K562 (cell line): ENCODE results near the gene CNTRL. TPM values are rescaled to one million over a fixed set of nuclear protein-coding genes. Genes with fewer than 3 reads are reported as not detected.

Experiments
- ATAC-seq: fragments of 200-7000 bp; cut with Tn5 transposase; 3 replicates; pipeline ENCODE4 v1.9.1; 2020; ENCODE audit warnings: moderate library complexity
- BruUV-seq: library from RNA; stranded (reverse); fragments of 400-500 nt; replicated peaks from 2 replicates; lab custom pipeline; 2021; lab: Mats Ljungman, UMichigan
- CTCF ChIA-PET: fragments of 300-600 bp; formaldehyde crosslinking; extraction: SDS; loops from one replicate; lab custom pipeline; 2021; ENCODE audit warnings: low intra/inter-chr PET ratio; lab: Yijun Ruan, JAX
- POLR2A ChIA-PET: fragments of 300-600, 350-650 bp; sonication (Branson Sonifier 250); formaldehyde crosslinking; extraction: SDS; loops from one replicate; lab custom pipeline; 2021; ENCODE audit warnings: antibody characterized with exemption, inconsistent platforms; lab: Yijun Ruan, JAX
- DNase-seq, 4 experiments: peaks; one replicate each; pipeline versions ENCODE4 v3.0.0 to v3.0.0-alpha.2; 2011 to 2018; ENCODE audit warnings: low spot score in 3 of 4, mixed read lengths in 3 of 4; ENCODE audit errors: extremely low read depth in 1 of 4
- FAIRE-seq: peaks from 2 replicates; lab custom pipeline; 2011; peaks lifted over from hg19 to GRCh38; lab: Jason Lieb, UNC
- H2AFZ ChIP-seq: 2 replicates; pipeline ENCODE4 v1.6.0; 2011; ENCODE audit warnings: low read depth, low read length, control low read depth, inconsistent platforms
- H3K27ac ChIP-seq: fragments of 200-600 bp; 3 replicates; pipeline ENCODE4 v1.8.0; 2011; ENCODE audit warnings: low read depth, mild to moderate bottlenecking, control low read depth, inconsistent platforms, low read length, moderate library complexity, mixed read lengths; ENCODE audit errors: extremely low read depth
- H3K27me3 ChIP-seq, 2 experiments: fragments of 300-600 bp in 1 of 2; 2 replicates in 1 of 2; 3 replicates in 1 of 2; pipeline versions ENCODE4 v1.6.0 to v1.8.0; 2011; ENCODE audit warnings: inconsistent platforms in 2 of 2, low read length in 2 of 2, mild to moderate bottlenecking in 1 of 2, mixed read lengths in 1 of 2, moderate library complexity in 1 of 2; ENCODE audit not compliant: control insufficient read depth in 2 of 2, insufficient read depth in 2 of 2
- H3K36me3 ChIP-seq: fragments of 300-600 bp; 3 replicates; pipeline ENCODE4 v1.8.0; 2011; ENCODE audit warnings: mild to moderate bottlenecking, low read length, inconsistent platforms; ENCODE audit not compliant: control insufficient read depth, insufficient read depth
- H3K4me1 ChIP-seq, 2 experiments: fragments of 200-600 bp in 1 of 2; replicated peaks in 1 of 2; 2 replicates in 1 of 2; 3 replicates in 1 of 2; pipeline versions ENCODE4 v1.5.1 to v1.8.0; 2011; ENCODE audit warnings: inconsistent platforms in 2 of 2, low read length in 2 of 2, mild to moderate bottlenecking in 1 of 2, mixed read lengths in 1 of 2, moderate library complexity in 1 of 2; ENCODE audit not compliant: control insufficient read depth in 2 of 2, insufficient read depth in 2 of 2
- H3K4me2 ChIP-seq: 2 replicates; pipeline ENCODE4 v1.6.1; 2011; ENCODE audit warnings: low read length, control low read depth, inconsistent platforms, mixed read lengths; ENCODE audit not compliant: insufficient read depth
- H3K4me3 ChIP-seq: fragments of 200-600 bp; sonication (generic), shearing (Covaris generic); 2 replicates; pipeline ENCODE4 v1.5.1; 2016; ENCODE audit warnings: control low read depth, inconsistent platforms
- H3K79me2 ChIP-seq: fragments of 200-600 bp; 3 replicates; pipeline ENCODE4 v1.8.0; 2011; ENCODE audit warnings: low read length, inconsistent platforms; ENCODE audit not compliant: control insufficient read depth, insufficient read depth
- H3K9ac ChIP-seq, 2 experiments: 2 replicates each; pipeline versions ENCODE4 v1.6.0 to v1.6.1; 2011; ENCODE audit warnings: low read depth in 2 of 2, low read length in 2 of 2, control low read depth in 1 of 2, inconsistent platforms in 1 of 2, mild to moderate bottlenecking in 1 of 2, mixed read lengths in 1 of 2; ENCODE audit not compliant: insufficient read depth in 1 of 2
- H3K9me1 ChIP-seq: one replicate; pipeline ENCODE4 v1.6.0; 2011; ENCODE audit warnings: inconsistent platforms, mild to moderate bottlenecking, low read length, moderate library complexity; ENCODE audit not compliant: control insufficient read depth, insufficient read depth
- H3K9me3 ChIP-seq: replicated peaks from 2 replicates; pipeline ENCODE4 v1.5.1; 2011; ENCODE audit warnings: low read depth, low read length, inconsistent platforms; ENCODE audit not compliant: control insufficient read depth, insufficient read depth
- H4K20me1 ChIP-seq: replicated peaks from 2 replicates; pipeline ENCODE4 v1.6.1; 2011; ENCODE audit warnings: low read length, inconsistent platforms, mixed read lengths; ENCODE audit not compliant: control insufficient read depth, insufficient read depth
- CEBPB ChIP-seq: fragments of 450-650 bp; IDR thresholded peaks from 2 replicates; pipeline ENCODE4 v1.6.1; 2016; ENCODE audit warnings: missing genetic modification characterization, missing compliant biosample characterization
- ELK3 ChIP-seq: fragments of 450-650 bp; formaldehyde crosslinking; IDR thresholded peaks from 2 replicates; pipeline ENCODE4 v1.4.0; 2020; ENCODE audit warnings: mild to moderate bottlenecking
- HNRNPLL ChIP-seq: fragments of 200-400 bp; formaldehyde crosslinking; IDR thresholded peaks from 2 replicates; pipeline ENCODE4 v1.6.1; 2017; ENCODE audit warnings: low read length, low read depth, mild to moderate bottlenecking; ENCODE audit not compliant: poor library complexity, severe bottlenecking
- ILF3 ChIP-seq: fragments of 450-650 bp; IDR thresholded peaks from 2 replicates; pipeline ENCODE4 v1.6.1; 2018; ENCODE audit warnings: antibody characterized with exemption, mild to moderate bottlenecking, moderate library complexity, borderline replicate concordance
- MYC ChIP-seq, 2 experiments: fragments of 250-450 bp in 1 of 2; sonication (Bioruptor Pico) in 1 of 2; IDR thresholded peaks; 2 replicates each; pipeline versions ENCODE4 v1.5.1 to v1.6.1; 2012 to 2021; ENCODE audit warnings: low read depth in 2 of 2, borderline replicate concordance in 1 of 2, improper control_type of control experiment in 1 of 2, low read length in 1 of 2, mild to moderate bottlenecking in 1 of 2, moderate library complexity in 1 of 2
- NCOA2 ChIP-seq, 2 experiments: fragments of 450-650 bp; IDR thresholded peaks; 2 replicates each; pipeline ENCODE4 v1.6.1; 2018; ENCODE audit warnings: mild to moderate bottlenecking in 2 of 2, moderate library complexity in 1 of 2; ENCODE audit not compliant: partially characterized antibody in 2 of 2
- PHF20 ChIP-seq: fragments of 450-650 bp; IDR thresholded peaks from 2 replicates; pipeline ENCODE4 v1.6.1; 2018; ENCODE audit not compliant: partially characterized antibody
- SPI1 ChIP-seq: IDR thresholded peaks from 2 replicates; pipeline ENCODE4 v1.6.1; 2011; ENCODE audit warnings: low read depth, low read length, control low read depth, borderline replicate concordance
- ZHX1 ChIP-seq: fragments of 150-350 bp; conservative IDR thresholded peaks from 2 replicates; pipeline ENCODE4 v1.6.1; 2014; ENCODE audit warnings: low read length
- ZNF592 ChIP-seq: fragments of 450-650 bp; IDR thresholded peaks from 2 replicates; pipeline ENCODE4 v1.6.1; 2017; ENCODE audit warnings: antibody characterized with exemption, mild to moderate bottlenecking
- ZNF655 ChIP-seq: fragments of 250-450 bp; sonication (Bioruptor Pico); IDR thresholded peaks from 2 replicates; pipeline ENCODE4 v1.5.0; 2021
- WGBS: fragments of 100-300 bp; shearing (Covaris generic); methylation state at CpG from one replicate; pipeline ENCODE4 v1.1.6; 2016; ENCODE audit warnings: low coverage, mixed read lengths; ENCODE audit not compliant: insufficient coverage; ENCODE audit errors: missing lambda C conversion rate; 5-methylcytosine and 5-hydroxymethylcytosine counted together
- in situ Hi-C: fragments of 300-500 bp; cut with MboI; formaldehyde crosslinking; loops from 4 replicates; pipeline ENCODE4 v1.15.0; 2018; ENCODE audit warnings: inconsistent platforms, mixed read lengths
- intact Hi-C: fragments of 100-400 bp; cut with micrococcal nuclease; formaldehyde crosslinking; loops from 2 replicates; pipeline ENCODE4 v1.14.2; 2022
- polyA plus RNA-seq, 8 experiments: library from polyadenylated mRNA; depleted of rRNA in 4 of 8; stranded (reverse) in 5 of 8; unstranded in 3 of 8; fragments of >200 nt; fragmentation: Nextera tagmentation in 2 of 8; fragmentation: Illumina TruSeq in 1 of 8; extraction: Ambion mirVana in 2 of 8; extraction: Trizol in 1 of 8; gene quantifications; 2 replicates each; pipeline versions ENCODE4 v1.2.1 to v1.2.3, GENCODE V29; 2011 to 2014; ENCODE audit warnings: inconsistent platforms in 1 of 8, missing spikeins in 1 of 8
- total RNA-seq, 7 experiments: library from RNA; depleted of rRNA in 6 of 7; stranded (reverse); fragments of >200 nt in 6 of 7; fragmentation: Illumina TruSeq in 2 of 7; extraction: Trizol in 2 of 7; gene quantifications; 2 replicates each; pipeline versions ENCODE4 v1.2.1 to v1.2.3, GENCODE V29; 2011 to 2021; ENCODE audit warnings: low replicate concordance in 1 of 7

Gene CNTRL
- total and polyA plus RNA-seq, 9 of the 15 experiments (the other 6 are each of a cell fraction or from before 2014, with no cell fraction given) = 9.2 to 28.9 (median 20.5) TPM

- no peak overlapping the region for H3K9ac ChIP-seq
- H3K79me2 ChIP-seq = peaks cover 14% of the 10 kb centered on the region
- intact Hi-C loops = loop anchor here (10.0 kb wide), 1 partner anchor 197 kb away; the partner anchor contains the start of gene PHF19
- DNase-seq (no peak), ATAC-seq (no peak), FAIRE-seq (no peak)
- no peak overlapping the region for H3K4me3 ChIP-seq
- H3K27ac ChIP-seq = no peak overlapping the region
- ChIA-PET CTCF (no interaction called here), POLR2A (interaction anchor here (1.0 kb wide), 1 partner anchor 11 kb away, joined by 3 read pairs; no protein-coding TSS in a partner anchor)
- H3K4me2 ChIP-seq = no peak overlapping the region
- WGBS = 42% methylated on average over 16 of the region's 16 CpGs
- H2AFZ ChIP-seq = peak overlapping the region; percentile 10; the same call in 1 of the 2 replicates
- no peaks in the 10 kb centered on the region for H3K9me3 ChIP-seq
- BruUV-seq = no TSS peak
- H3K9me1 ChIP-seq = no peaks in the 10 kb centered on the region
- no peaks in the 10 kb centered on the region for H3K36me3 ChIP-seq
- H3K27me3 ChIP-seq = no peaks in the 10 kb centered on the region
- peaks cover 7 to 20% of the 10 kb centered on the region in 2 experiments; a peak in 4 of 5 replicates for H3K4me1 ChIP-seq
- in situ Hi-C loops = no loop called here
- H4K20me1 ChIP-seq = no peaks in the 10 kb centered on the region
- TF ChIP-seq HNRNPLL = peak; percentile 47
- no peak for TF ChIP-seq ELK3
- TF ChIP-seq ZNF592 = no peak
- TF ChIP-seq ILF3 = no peak
- TF ChIP-seq NCOA2 (IDR thresholded peaks at IDR 0.05; ENCODE audit: partially characterized antibody in 2 of 2) = no peak
- TF ChIP-seq ZNF655 = no peak
- no peak for TF ChIP-seq ZHX1
- TF ChIP-seq CEBPB (tag) = peak; percentile 92
- no peak for TF ChIP-seq PHF20
- TF ChIP-seq MYC (IDR thresholded peaks at IDR 0.05; ENCODE audit: low read depth, low read length) = no peak
- no peak for TF ChIP-seq MYC (CRISPR knock-in tag; IDR thresholded peaks at IDR 0.05; ENCODE audit: borderline replicate concordance, low read depth)
- TF ChIP-seq SPI1 = 0 out of 2 replicates have a peak, but pooled peaks have one; percentile 3
Observed at GRCh38 chr9:121071756-121072421, 2.9 kb upstream of the CNTRL start.
